Measurements from ENCODE around the gene ZBTB1. TPM values are rescaled to one million over a fixed set of nuclear protein-coding genes. Genes with fewer than 3 reads are reported as not detected.
"Not testable (repeated sequence)": the region's sequence is repeated elsewhere in the genome, so short reads cannot be mapped to it uniquely, and the experiment has no call there.

Gene ZBTB1
- total RNA-seq, 1 donor from 2014 or later, result 46.1 TPM

- TF ChIP-seq CTCF (IDR thresholded peaks at IDR 0.05), result no peak
- H3K36me3 ChIP-seq, result no peaks in the 10 kb centered on the region
- ATAC-seq, result no peak
- no peaks in the 10 kb centered on the region for H3K9me3 ChIP-seq
- intact Hi-C loops (cut with DNase I), result no loop called here
- H3K27me3 ChIP-seq (ENCODE audit: low read depth), result no peaks in the 10 kb centered on the region
- H3K4me3 ChIP-seq, result no peak overlapping the region
- H3K27ac ChIP-seq, result no peak overlapping the region
- H3K4me1 ChIP-seq, result peaks cover 6% of the 10 kb centered on the region
- DNase-seq, result no peak
Observed at GRCh38 chr14:64563696-64564095, 59.1 kb downstream of the ZBTB1 start.

GRCh38 chr14:64566651-64567122, 62.1 kb downstream of the ZBTB1 start:
- ATAC-seq (peak; percentile 48 to 68), DNase-seq (no peak)
- Histone ChIP-seq H3K27me3 (ENCODE audit: low read depth) (no peaks in the 10 kb centered on the region), H3K27ac (no peak overlapping the region), H3K4me1 (peaks cover 6% of the 10 kb centered on the region), H3K4me3 (no peak overlapping the region), H3K36me3 (no peaks in the 10 kb centered on the region), H3K9me3 (no peaks in the 10 kb centered on the region)
- intact Hi-C loops (cut with DNase I), result no loop called here
- TF ChIP-seq CTCF (IDR thresholded peaks at IDR 0.05), result no peak

GRCh38 chr14:64569138-64569631, 64.6 kb downstream of the ZBTB1 start:
- DNase-seq, result no peak
- peak overlapping the region; percentile 3 for H3K27ac ChIP-seq

GRCh38 chr14:64569646-64570045, 65.1 kb downstream of the ZBTB1 start:
- H3K4me3 ChIP-seq; intact Hi-C loops (cut with DNase I); DNase-seq; ATAC-seq; H3K27me3 ChIP-seq (ENCODE audit: low read depth); H3K36me3 ChIP-seq; H3K27ac ChIP-seq; H3K9me3 ChIP-seq; H3K4me1 ChIP-seq: not testable (repeated sequence)

More at GRCh38 chr14:64569138-64569631, 64.6 kb downstream of the ZBTB1 start:
- Histone ChIP-seq H3K27me3 (ENCODE audit: low read depth) (no peaks in the 10 kb centered on the region), H3K4me1 (peaks cover 6% of the 10 kb centered on the region), H3K4me3 (no peak overlapping the region), H3K9me3 (no peaks in the 10 kb centered on the region), H3K36me3 (no peaks in the 10 kb centered on the region)
- intact Hi-C loops (cut with DNase I), result no loop called here
- peak; percentile 50 to 70 for ATAC-seq
- no peak for TF ChIP-seq CTCF (IDR thresholded peaks at IDR 0.05)

GRCh38 chr14:64572386-64573104, 68.0 kb downstream of the ZBTB1 start:
- Histone ChIP-seq H3K9me3 (no peaks in the 10 kb centered on the region), H3K27ac (no peak overlapping the region), H3K36me3 (no peaks in the 10 kb centered on the region), H3K4me1 (no peaks in the 10 kb centered on the region), H3K27me3 (ENCODE audit: low read depth) (no peaks in the 10 kb centered on the region), H3K4me3 (no peak overlapping the region)
- no peak for TF ChIP-seq CTCF (IDR thresholded peaks at IDR 0.05)
- intact Hi-C loops (cut with DNase I), result no loop called here
- no peak for DNase-seq
- ATAC-seq, result no peak

- no peaks in the 10 kb centered on the region for H3K36me3 ChIP-seq
- no peaks in the 10 kb centered on the region for H3K9me3 ChIP-seq
- no peaks in the 10 kb centered on the region for H3K27me3 ChIP-seq (ENCODE audit: low read depth)
- ATAC-seq (no peak), DNase-seq (no peak)
- H3K27ac ChIP-seq, result no peak overlapping the region
- TF ChIP-seq CTCF (IDR thresholded peaks at IDR 0.05), result no peak
- intact Hi-C loops (cut with DNase I), result no loop called here
- H3K4me1 ChIP-seq, result no peaks in the 10 kb centered on the region
- H3K4me3 ChIP-seq, result no peak overlapping the region
Observed at GRCh38 chr14:64573109-64573508, 68.5 kb downstream of the ZBTB1 start.

Measured in lower lobe of right lung (tissue), 2 donors.